Raji (cell line): Measurements from ENCODE around the gene PPP2R5A.

Source experiments
- POLR2A ChIP-seq: IDR thresholded peaks from 2 replicates; pipeline ENCODE4 v1.6.1; 2011; ENCODE audit warnings: low read depth, low read length, control low read depth; ENCODE audit not compliant: insufficient read depth

Gene PPP2R5A

GRCh38 chr1:212259693-212260480 lies 25.3 kb upstream of the PPP2R5A start:
- TF ChIP-seq POLR2A = no peak

- no peak for TF ChIP-seq POLR2A
These were observed 24.5 kb upstream of the PPP2R5A start for GRCh38 chr1:212260557-212261355.

GRCh38 chr1:212261361-212261929 lies 23.8 kb upstream of the PPP2R5A start:
- no peak for TF ChIP-seq POLR2A

GRCh38 chr1:212267017-212267416 lies 18.2 kb upstream of the PPP2R5A start:
- no peak for TF ChIP-seq POLR2A

- TF ChIP-seq POLR2A = no peak
These were observed 17.8 kb upstream of the PPP2R5A start for GRCh38 chr1:212267460-212267859.

- no peak for TF ChIP-seq POLR2A
These were observed 15.9 kb upstream of the PPP2R5A start for GRCh38 chr1:212269306-212269705.

GRCh38 chr1:212270564-212270963 lies 14.6 kb upstream of the PPP2R5A start:
- no peak for TF ChIP-seq POLR2A

GRCh38 chr1:212271234-212271633 lies 14.0 kb upstream of the PPP2R5A start:
- TF ChIP-seq POLR2A = no peak

- TF ChIP-seq POLR2A = no peak
These were observed 13.3 kb upstream of the PPP2R5A start for GRCh38 chr1:212271823-212272485.

- TF ChIP-seq POLR2A = no peak
These were observed 3.6 kb upstream of the PPP2R5A start for GRCh38 chr1:212281590-212281989.

- TF ChIP-seq POLR2A = no peak
These were observed 1.5 kb upstream of the PPP2R5A start for GRCh38 chr1:212283741-212284140.

GRCh38 chr1:212284332-212284743 lies 872 bp upstream of the PPP2R5A start:
- TF ChIP-seq POLR2A = no peak

- peak; percentile 81 for TF ChIP-seq POLR2A
These were observed 710 bp downstream of the PPP2R5A start for GRCh38 chr1:212285685-212286555.

- TF ChIP-seq POLR2A = no peak
These were observed 1.4 kb downstream of the PPP2R5A start for GRCh38 chr1:212286556-212287131.
